Mesendoderm (in vitro differentiated cells): ENCODE data around the gene ADAMTS14.

Source experiments
- DNase-seq: peaks from one replicate; pipeline ENCODE4 v3.0.0; 2013
- H2AK5ac ChIP-seq: 2 replicates; pipeline ENCODE4 v1.6.1; 2013; ENCODE audit warnings: low read length, inconsistent platforms
- H2BK120ac ChIP-seq: 2 replicates; pipeline ENCODE4 v1.6.1; 2013; ENCODE audit warnings: low read depth, mild to moderate bottlenecking, low read length, moderate library complexity, mixed read lengths
- H2BK15ac ChIP-seq: replicated peaks from 2 replicates; pipeline ENCODE4 v1.6.1; 2013; ENCODE audit warnings: low read depth, mild to moderate bottlenecking, moderate library complexity
- H2BK5ac ChIP-seq: 2 replicates; pipeline ENCODE4 v1.6.1; 2013; ENCODE audit warnings: low read length, inconsistent platforms
- H3K18ac ChIP-seq: 2 replicates; pipeline ENCODE4 v1.6.1; 2013; ENCODE audit warnings: mild to moderate bottlenecking, low read length, mixed read lengths
- H3K23ac ChIP-seq: one replicate; pipeline ENCODE4 v1.6.1; 2013; ENCODE audit warnings: low read length
- H3K27ac ChIP-seq: 2 replicates; pipeline ENCODE4 v1.5.1; 2013; ENCODE audit warnings: low read depth, mild to moderate bottlenecking, inconsistent platforms, low read length, moderate library complexity
- H3K27me3 ChIP-seq: 2 replicates; pipeline ENCODE4 v1.6.1; 2013; ENCODE audit warnings: low read length, control low read depth, mild to moderate bottlenecking, inconsistent platforms; ENCODE audit not compliant: insufficient read depth, poor library complexity
- H3K36me3 ChIP-seq: 2 replicates; pipeline ENCODE4 v1.6.1; 2013; ENCODE audit warnings: low read length, inconsistent platforms; ENCODE audit not compliant: control insufficient read depth, insufficient read depth
- H3K4ac ChIP-seq: one replicate; pipeline ENCODE4 v1.6.1; 2013; ENCODE audit warnings: low read depth, mild to moderate bottlenecking, low read length, moderate library complexity
- H3K4me1 ChIP-seq: 2 replicates; pipeline ENCODE4 v1.6.1; 2013; ENCODE audit warnings: low read depth, low read length, inconsistent platforms; ENCODE audit not compliant: control insufficient read depth
- H3K4me2 ChIP-seq: 2 replicates; pipeline ENCODE4 v1.6.1; 2013; ENCODE audit warnings: low read length
- H3K4me3 ChIP-seq: 2 replicates; pipeline ENCODE4 v1.5.1; 2013; ENCODE audit warnings: mild to moderate bottlenecking, low read length
- H3K56ac ChIP-seq: one replicate; pipeline ENCODE4 v1.6.1; 2013; ENCODE audit warnings: low read length
- H3K79me1 ChIP-seq: 2 replicates; pipeline ENCODE4 v1.6.1; 2013; ENCODE audit warnings: low read length, inconsistent platforms
- H3K79me2 ChIP-seq: 2 replicates; pipeline ENCODE4 v1.6.1; 2013; ENCODE audit warnings: mild to moderate bottlenecking, low read length; ENCODE audit not compliant: control insufficient read depth, insufficient read depth
- H3K9ac ChIP-seq: 2 replicates; pipeline ENCODE4 v1.6.1; 2013; ENCODE audit warnings: low read length, inconsistent platforms
- H4K5ac ChIP-seq: one replicate; pipeline ENCODE4 v1.6.1; 2013; ENCODE audit warnings: low read length
- H4K8ac ChIP-seq: one replicate; pipeline ENCODE4 v1.6.1; 2013; ENCODE audit warnings: low read depth, mild to moderate bottlenecking, control low read depth, low read length, moderate library complexity
- WGBS: extraction: QIAGEN DNeasy Blood & Tissue Kit; methylation state at CpG from one replicate; pipeline ENCODE4 v1.1.7; 2013; ENCODE audit warnings: low lambda C conversion rate, missing lambda C conversion rate; ENCODE audit not compliant: insufficient coverage; ENCODE audit errors: extremely low coverage; 5-methylcytosine and 5-hydroxymethylcytosine counted together

Gene ADAMTS14

DNA sequence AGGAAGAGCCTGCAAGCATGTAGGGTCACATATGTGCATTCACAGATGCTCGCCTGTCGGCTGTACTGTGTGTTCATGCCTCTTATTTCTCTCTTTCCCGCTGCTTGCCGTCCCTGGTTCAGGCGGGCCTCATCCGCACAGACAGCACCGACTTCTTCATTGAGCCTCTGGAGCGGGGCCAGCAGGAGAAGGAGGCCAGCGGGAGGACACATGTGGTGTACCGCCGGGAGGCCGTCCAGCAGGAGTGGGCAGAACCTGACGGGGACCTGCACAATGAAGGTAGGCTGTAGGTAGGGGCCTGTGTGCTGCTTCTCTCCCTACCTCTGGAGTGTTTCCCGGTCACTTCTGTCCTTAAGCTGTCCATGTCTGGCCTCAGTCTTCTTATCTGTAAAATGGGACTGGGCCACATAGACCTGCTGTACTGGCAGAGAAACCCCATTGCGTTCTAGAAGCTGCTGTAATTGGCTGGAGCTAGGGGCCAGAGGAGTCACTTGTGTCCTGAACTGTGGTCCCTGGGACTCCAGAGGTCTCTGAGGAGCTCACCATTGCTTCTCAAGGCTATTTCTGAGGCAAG, 30.0 kb downstream of the ADAMTS14 start:
- Histone ChIP-seq H3K79me1 (no peaks in the 10 kb centered on the region), H2AK5ac (no peak overlapping the region), H3K36me3 (no peaks in the 10 kb centered on the region), H3K27me3 (no peaks in the 10 kb centered on the region), H3K4me1 (no peaks in the 10 kb centered on the region), H3K56ac (no peak overlapping the region), H4K8ac (no peak overlapping the region), H2BK120ac (no peak overlapping the region), H3K9ac (no peak overlapping the region), H3K79me2 (no peaks in the 10 kb centered on the region), H3K4me2 (no peak overlapping the region), H2BK15ac (no peak overlapping the region), H3K4me3 (no peak overlapping the region), H2BK5ac (no peak overlapping the region), H4K5ac (no peak overlapping the region), H3K18ac (no peak overlapping the region), H3K4ac (no peak overlapping the region), H3K23ac (no peak overlapping the region), H3K27ac (no peak overlapping the region)
- no CpG with 5 or more reads among the region's 15 CpGs for WGBS
- no peak for DNase-seq

DNA sequence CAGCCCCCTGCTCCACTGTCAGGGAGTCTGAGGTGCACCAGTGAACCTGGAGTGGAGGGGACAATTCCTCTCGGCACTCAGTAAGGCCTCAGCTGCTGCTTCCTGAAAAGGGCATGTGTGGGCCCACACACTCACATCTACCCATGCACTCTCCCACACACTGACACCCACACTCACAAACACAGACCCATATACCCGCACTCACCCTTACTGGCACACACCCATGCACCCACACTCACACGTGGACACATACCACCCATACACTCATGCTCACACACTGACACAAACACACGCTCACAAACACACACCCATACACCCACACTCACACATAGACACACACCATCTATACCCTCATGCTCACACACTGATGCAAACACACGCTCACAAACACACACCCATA, 31.9 kb downstream of the ADAMTS14 start:
- no peak overlapping the region for H4K8ac ChIP-seq
- H3K56ac ChIP-seq: no peak overlapping the region
- WGBS: 100% methylated on average over 1 of the region's 5 CpGs
- DNase-seq: no peak
- H2BK120ac ChIP-seq: no peak overlapping the region
- no peak overlapping the region for H3K27ac ChIP-seq
- no peak overlapping the region for H3K4me3 ChIP-seq
- no peaks in the 10 kb centered on the region for H3K27me3 ChIP-seq
- H3K23ac ChIP-seq: no peak overlapping the region
- H3K4me1 ChIP-seq: no peaks in the 10 kb centered on the region
- no peak overlapping the region for H2BK5ac ChIP-seq
- H3K36me3 ChIP-seq: no peaks in the 10 kb centered on the region
- no peak overlapping the region for H3K9ac ChIP-seq
- no peak overlapping the region for H4K5ac ChIP-seq
- no peak overlapping the region for H2AK5ac ChIP-seq
- no peak overlapping the region for H2BK15ac ChIP-seq
- no peaks in the 10 kb centered on the region for H3K79me1 ChIP-seq
- no peak overlapping the region for H3K4ac ChIP-seq
- no peaks in the 10 kb centered on the region for H3K79me2 ChIP-seq
- no peak overlapping the region for H3K18ac ChIP-seq
- H3K4me2 ChIP-seq: no peak overlapping the region

DNA sequence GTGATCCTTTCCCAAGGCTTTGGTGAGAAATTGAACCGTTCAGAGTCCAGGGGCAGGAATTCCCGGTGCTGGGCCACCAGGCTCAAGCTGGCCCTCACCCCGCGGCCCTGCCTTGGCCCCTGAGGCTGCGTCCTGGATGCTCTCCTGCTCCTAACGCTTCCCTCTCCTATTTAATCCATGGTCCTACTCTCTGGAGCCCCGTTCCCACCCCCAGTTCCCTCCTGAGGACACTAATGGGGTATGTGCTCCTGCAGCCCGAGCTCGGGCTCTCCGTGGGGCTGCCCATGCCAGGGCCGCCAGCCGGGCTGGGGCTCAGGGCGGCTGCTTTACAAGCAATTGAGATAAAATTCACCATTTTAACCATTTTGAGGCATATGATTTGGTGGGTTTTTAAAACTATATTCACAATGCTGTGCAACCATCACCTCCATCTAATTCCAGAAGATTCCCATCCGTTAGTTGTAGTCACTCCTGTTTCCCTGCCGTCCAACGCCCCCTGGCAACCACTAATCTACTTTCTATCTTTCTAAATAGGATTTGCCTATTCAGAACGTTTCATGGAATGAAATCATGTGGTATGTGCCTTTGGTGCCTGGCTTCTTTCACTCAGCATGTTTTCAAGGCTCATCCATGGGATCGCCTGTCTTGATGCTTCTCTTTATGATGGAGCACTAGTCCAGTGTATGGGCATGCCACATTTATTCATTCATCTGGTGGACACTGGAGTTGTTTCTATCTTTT, 33.0 kb downstream of the ADAMTS14 start:
- no CpG with 5 or more reads among the region's 18 CpGs for WGBS
- Histone ChIP-seq H3K4me3 (no peak overlapping the region), H3K56ac (no peak overlapping the region), H3K4me2 (no peak overlapping the region), H2BK120ac (no peak overlapping the region), H3K79me2 (no peaks in the 10 kb centered on the region), H3K4ac (no peak overlapping the region), H3K23ac (no peak overlapping the region), H3K18ac (no peak overlapping the region), H2BK15ac (no peak overlapping the region), H3K36me3 (no peaks in the 10 kb centered on the region), H4K8ac (no peak overlapping the region), H4K5ac (no peak overlapping the region), H3K27me3 (no peaks in the 10 kb centered on the region), H3K4me1 (no peaks in the 10 kb centered on the region), H2AK5ac (no peak overlapping the region), H3K9ac (no peak overlapping the region), H3K27ac (no peak overlapping the region), H3K79me1 (no peaks in the 10 kb centered on the region), H2BK5ac (no peak overlapping the region)
- no peak for DNase-seq

DNA sequence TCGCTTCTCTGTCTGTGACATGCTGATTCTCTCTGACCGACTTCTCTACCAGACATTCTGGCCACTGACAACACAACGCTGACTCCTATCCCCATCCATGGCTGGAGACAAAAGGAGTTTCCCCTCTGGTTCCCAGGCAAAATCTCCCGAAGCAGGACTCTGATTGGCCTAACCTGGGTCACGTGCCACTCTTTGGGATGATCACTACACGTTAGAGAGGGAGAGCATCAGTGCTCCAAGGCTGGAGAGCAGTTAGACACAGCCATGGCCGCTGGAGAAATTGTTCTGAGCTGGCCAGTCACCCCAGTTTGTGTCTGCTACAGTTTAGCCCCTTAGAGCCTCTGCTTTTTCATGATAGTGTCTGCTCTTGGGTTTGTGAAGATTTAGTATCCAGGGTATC, 38.9 kb downstream of the ADAMTS14 start:
- Histone ChIP-seq H3K27ac (no peak overlapping the region), H4K5ac (no peak overlapping the region), H3K9ac (no peak overlapping the region), H3K56ac (no peak overlapping the region), H2AK5ac (no peak overlapping the region), H3K18ac (no peak overlapping the region), H2BK15ac (no peak overlapping the region), H2BK120ac (no peak overlapping the region), H3K4ac (no peak overlapping the region), H3K4me1 (peaks cover 4% of the 10 kb centered on the region), H2BK5ac (no peak overlapping the region), H3K4me2 (no peak overlapping the region), H3K36me3 (no peaks in the 10 kb centered on the region), H3K27me3 (no peaks in the 10 kb centered on the region), H3K4me3 (no peak overlapping the region), H3K23ac (no peak overlapping the region), H3K79me1 (no peaks in the 10 kb centered on the region), H3K79me2 (no peaks in the 10 kb centered on the region), H4K8ac (no peak overlapping the region)
- WGBS: no CpG with 5 or more reads among the region's 7 CpGs
- no peak for DNase-seq

DNA sequence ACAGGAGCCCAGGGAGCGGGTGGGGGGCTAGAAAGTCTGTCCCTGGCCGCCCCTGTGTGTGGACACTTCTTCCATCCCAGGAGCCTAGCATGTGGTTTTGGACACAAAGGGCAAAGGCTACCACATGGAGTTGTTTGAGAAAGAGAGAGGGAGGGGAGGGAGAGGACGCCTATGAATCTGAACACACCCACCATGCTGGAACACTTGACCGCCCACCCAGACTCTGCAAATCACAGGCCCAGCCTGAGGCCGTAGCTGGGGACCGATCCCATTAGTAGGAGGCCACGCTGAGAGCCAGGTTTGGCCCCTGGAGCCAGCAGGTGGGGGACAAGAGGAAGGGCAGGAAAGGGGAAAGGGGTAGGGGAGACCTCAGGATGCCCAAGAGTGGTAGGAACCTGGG, 39.6 kb downstream of the ADAMTS14 start:
- H3K27ac ChIP-seq: no peak overlapping the region
- WGBS: no CpG with 5 or more reads among the region's 7 CpGs
- H3K4ac ChIP-seq: no peak overlapping the region
- H3K79me2 ChIP-seq: no peaks in the 10 kb centered on the region
- H4K5ac ChIP-seq: no peak overlapping the region
- no peak overlapping the region for H2AK5ac ChIP-seq
- no peak overlapping the region for H4K8ac ChIP-seq
- H3K4me3 ChIP-seq: no peak overlapping the region
- no peak overlapping the region for H2BK5ac ChIP-seq
- no peak overlapping the region for H3K23ac ChIP-seq
- H3K4me1 ChIP-seq: peaks cover 5% of the 10 kb centered on the region
- no peak overlapping the region for H2BK120ac ChIP-seq
- no peaks in the 10 kb centered on the region for H3K79me1 ChIP-seq
- H3K36me3 ChIP-seq: no peaks in the 10 kb centered on the region
- no peak overlapping the region for H3K18ac ChIP-seq
- no peaks in the 10 kb centered on the region for H3K27me3 ChIP-seq
- no peak overlapping the region for H3K9ac ChIP-seq
- no peak for DNase-seq
- H3K4me2 ChIP-seq: no peak overlapping the region
- H2BK15ac ChIP-seq: no peak overlapping the region
- H3K56ac ChIP-seq: no peak overlapping the region

GRCh38 chr10:70714245-70714644, 41.9 kb downstream of the ADAMTS14 start:
- Histone ChIP-seq H3K18ac (no peak overlapping the region), H3K56ac (no peak overlapping the region), H3K27me3 (no peaks in the 10 kb centered on the region), H3K23ac (no peak overlapping the region), H3K9ac (no peak overlapping the region), H3K4me3 (no peak overlapping the region), H3K36me3 (no peaks in the 10 kb centered on the region), H3K4me1 (peaks cover 5% of the 10 kb centered on the region), H4K5ac (no peak overlapping the region), H2BK15ac (no peak overlapping the region), H3K27ac (no peak overlapping the region), H2BK120ac (no peak overlapping the region), H3K4ac (no peak overlapping the region), H2AK5ac (no peak overlapping the region), H4K8ac (no peak overlapping the region), H2BK5ac (no peak overlapping the region), H3K4me2 (no peak overlapping the region), H3K79me2 (no peaks in the 10 kb centered on the region), H3K79me1 (no peaks in the 10 kb centered on the region)
- WGBS: no CpG with 5 or more reads among the region's 4 CpGs
- no peak for DNase-seq
